ENCODE results near the gene SGPP1.
"Not testable (repeated sequence)": the region's sequence is repeated elsewhere in the genome, so short reads cannot be mapped to it uniquely, and the experiment has no call there.

SGPP1 gene

GRCh38 chr14:63673886-63674497, 53.9 kb downstream of the SGPP1 start:
- in situ Hi-C loops (cut with MboI; ENCODE audit: low sequenced_read_pairs): no loop called here

- in situ Hi-C loops (cut with MboI; ENCODE audit: low sequenced_read_pairs): no loop called here
These were observed 54.6 kb downstream of the SGPP1 start for GRCh38 chr14:63673255-63673654.

GRCh38 chr14:63672417-63673180, 55.3 kb downstream of the SGPP1 start:
- in situ Hi-C loops (cut with MboI; ENCODE audit: low sequenced_read_pairs): no loop called here

- in situ Hi-C loops (cut with MboI; ENCODE audit: low sequenced_read_pairs): no loop called here
These were observed 55.9 kb downstream of the SGPP1 start for GRCh38 chr14:63671987-63672386.

GRCh38 chr14:63670692-63671091, 57.2 kb downstream of the SGPP1 start:
- in situ Hi-C loops (cut with MboI; ENCODE audit: low sequenced_read_pairs): no loop called here

- in situ Hi-C loops (cut with MboI; ENCODE audit: low sequenced_read_pairs): no loop called here
These were observed 61.5 kb downstream of the SGPP1 start for GRCh38 chr14:63666335-63666734.

- in situ Hi-C loops (cut with MboI; ENCODE audit: low sequenced_read_pairs): no loop called here
These were observed 64.2 kb downstream of the SGPP1 start for GRCh38 chr14:63663428-63664341.

GRCh38 chr14:63662776-63663175, 65.1 kb downstream of the SGPP1 start:
- in situ Hi-C loops (cut with MboI; ENCODE audit: low sequenced_read_pairs): no loop called here

- in situ Hi-C loops (cut with MboI; ENCODE audit: low sequenced_read_pairs): not testable (repeated sequence)
These were observed 66.0 kb downstream of the SGPP1 start for GRCh38 chr14:63661881-63662280.

- in situ Hi-C loops (cut with MboI; ENCODE audit: low sequenced_read_pairs): no loop called here
These were observed 68.1 kb downstream of the SGPP1 start for GRCh38 chr14:63659726-63660125.

GRCh38 chr14:63656194-63656593, 71.7 kb downstream of the SGPP1 start:
- in situ Hi-C loops (cut with MboI; ENCODE audit: low sequenced_read_pairs): no loop called here

- in situ Hi-C loops (cut with MboI; ENCODE audit: low sequenced_read_pairs): no loop called here
These were observed 72.9 kb downstream of the SGPP1 start for GRCh38 chr14:63654936-63655335.

- in situ Hi-C loops (cut with MboI; ENCODE audit: low sequenced_read_pairs): no loop called here
These were observed 73.5 kb downstream of the SGPP1 start for GRCh38 chr14:63654346-63654745.

GRCh38 chr14:63652406-63652805, 75.5 kb downstream of the SGPP1 start:
- in situ Hi-C loops (cut with MboI; ENCODE audit: low sequenced_read_pairs): no loop called here

GRCh38 chr14:63650256-63650952, 77.5 kb downstream of the SGPP1 start:
- in situ Hi-C loops (cut with MboI; ENCODE audit: low sequenced_read_pairs): no loop called here

- in situ Hi-C loops (cut with MboI; ENCODE audit: low sequenced_read_pairs): no loop called here
These were observed 80.0 kb downstream of the SGPP1 start for GRCh38 chr14:63647696-63648410.

GRCh38 chr14:63644741-63645140, 83.1 kb downstream of the SGPP1 start:
- in situ Hi-C loops (cut with MboI; ENCODE audit: low sequenced_read_pairs): no loop called here

GRCh38 chr14:63642656-63643382, 85.0 kb downstream of the SGPP1 start:
- in situ Hi-C loops (cut with MboI; ENCODE audit: low sequenced_read_pairs): no loop called here

GRCh38 chr14:63642229-63642611, 85.6 kb downstream of the SGPP1 start:
- in situ Hi-C loops (cut with MboI; ENCODE audit: low sequenced_read_pairs): no loop called here

Data from HL-60/S4 treated with retinoic acid at 250 ng/mL for 4 days and 3 days (cell line).